GM23248 (cell line): ENCODE data around the gene SARM1. TPM values are rescaled to one million over a fixed set of nuclear protein-coding genes. Genes with fewer than 3 reads are reported as not detected.

ENCODE experiments used
- DNase-seq: peaks from one replicate; pipeline ENCODE4 v3.0.0-alpha.2; 2015
- H2AFZ ChIP-seq: fragments of 200-600 bp; sonication (generic); 2 replicates; pipeline ENCODE4 v1.6.1; 2016; ENCODE audit warnings: antibody characterized with exemption
- H3F3A ChIP-seq: fragments of 200-600 bp; sonication (generic); 2 replicates; pipeline ENCODE4 v1.6.1; 2016; ENCODE audit warnings: mild to moderate bottlenecking, antibody characterized with exemption, mixed run types; ENCODE audit not compliant: insufficient read depth
- H3K27ac ChIP-seq: fragments of 200-600 bp; sonication (generic); 2 replicates; pipeline ENCODE4 v1.5.1; 2016; ENCODE audit warnings: mild to moderate bottlenecking
- H3K27me3 ChIP-seq: fragments of 200-600 bp; sonication (generic); replicated peaks from 2 replicates; pipeline ENCODE4 v1.6.1; 2016; ENCODE audit warnings: mild to moderate bottlenecking; ENCODE audit not compliant: insufficient read depth
- H3K36me3 ChIP-seq: fragments of 200-600 bp; sonication (generic); 2 replicates; pipeline ENCODE4 v1.6.1; 2016; ENCODE audit warnings: low read depth, mild to moderate bottlenecking
- H3K4me1 ChIP-seq: fragments of 200-600 bp; sonication (generic); 2 replicates; pipeline ENCODE4 v1.6.1; 2016; ENCODE audit warnings: mild to moderate bottlenecking; ENCODE audit not compliant: insufficient read depth
- H3K4me2 ChIP-seq: fragments of 200-600 bp; sonication (generic); one replicate; pipeline ENCODE4 v1.6.1; 2016; ENCODE audit warnings: mild to moderate bottlenecking; ENCODE audit not compliant: unreplicated experiment
- H3K4me3 ChIP-seq: fragments of 200-600 bp; sonication (generic); 2 replicates; pipeline ENCODE4 v1.5.1; 2016; ENCODE audit warnings: mild to moderate bottlenecking
- H3K79me2 ChIP-seq: fragments of 200-600 bp; sonication (generic); 2 replicates; pipeline ENCODE4 v1.6.1; 2016; ENCODE audit warnings: mild to moderate bottlenecking; ENCODE audit not compliant: insufficient read depth
- H3K9ac ChIP-seq: fragments of 200-600 bp; sonication (generic); 2 replicates; pipeline ENCODE4 v1.6.1; 2016; ENCODE audit warnings: mild to moderate bottlenecking
- H3K9me2 ChIP-seq: fragments of 200-600 bp; sonication (generic); 2 replicates; pipeline ENCODE4 v1.6.1; 2016; ENCODE audit warnings: mixed run types, mild to moderate bottlenecking, moderate library complexity; ENCODE audit not compliant: insufficient read depth
- H3K9me3 ChIP-seq: fragments of 200-600 bp; sonication (generic); one replicate; pipeline ENCODE4 v1.6.1; 2017; ENCODE audit warnings: low read depth
- H4K20me1 ChIP-seq: fragments of 200-600 bp; sonication (generic); 2 replicates; pipeline ENCODE4 v1.6.0; 2016; ENCODE audit not compliant: insufficient read depth
- EZH2 ChIP-seq: fragments of 200-600 bp; sonication (generic); IDR thresholded peaks from 2 replicates; pipeline ENCODE4 v1.6.1; 2018; ENCODE audit warnings: antibody characterized with exemption, mild to moderate bottlenecking; ENCODE audit not compliant: insufficient read depth, poor library complexity, severe bottlenecking
- EZH2phosphoT487 ChIP-seq: fragments of 200-600 bp; sonication (generic); IDR thresholded peaks from 2 replicates; pipeline ENCODE4 v1.6.1; 2018; ENCODE audit warnings: antibody characterized with exemption, moderate library complexity, mild to moderate bottlenecking, low read depth; ENCODE audit not compliant: insufficient read depth
- WGBS, 2 experiments: methylation state at CpG; one replicate each; pipeline ENCODE4 v1.1.6; 2015 to 2017; ENCODE audit warnings: low lambda C conversion rate in 2 of 2, low coverage in 1 of 2; ENCODE audit errors: missing lambda C conversion rate in 2 of 2; 5-methylcytosine and 5-hydroxymethylcytosine counted together
- in situ Hi-C: fragments of 300-500 bp; cut with MboI; formaldehyde crosslinking; loops from 2 replicates; pipeline ENCODE4 v1.15.0; 2020
- polyA plus RNA-seq: library from polyadenylated mRNA; unstranded; fragments of >200 nt; fragmentation: Nextera tagmentation; extraction: Ambion mirVana; gene quantifications from 2 replicates; pipeline ENCODE4 v1.2.1, GENCODE V29; 2016
- total RNA-seq: library from RNA; depleted of rRNA; stranded (reverse); fragments of >200 nt; shearing (Covaris generic); gene quantifications from 2 replicates; pipeline ENCODE4 v1.2.3, GENCODE V29; 2014

SARM1 gene
- total and polyA plus RNA-seq, 2 experiments from 2014 or later, result 5.8 to 24.2 TPM

DNA sequence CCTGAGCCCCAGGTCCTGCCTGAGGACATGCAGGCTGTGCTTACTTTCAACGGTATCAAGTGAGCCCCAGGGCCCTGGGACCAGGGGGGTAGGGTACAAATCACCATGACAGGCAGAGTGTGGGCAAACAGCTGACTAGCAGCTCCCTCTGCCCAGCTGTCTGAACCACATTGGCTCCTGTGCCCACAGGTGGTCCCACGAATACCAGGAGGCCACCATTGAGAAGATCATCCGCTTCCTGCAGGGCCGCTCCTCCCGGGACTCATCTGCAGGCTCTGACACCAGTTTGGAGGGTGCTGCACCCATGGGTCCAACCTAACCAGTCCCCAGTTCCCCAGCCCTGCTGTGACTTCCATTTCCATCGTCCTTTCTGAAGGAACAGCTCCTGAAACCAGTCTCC, 24.5 kb downstream of the SARM1 start:
- WGBS, 2 experiments, result 80 to 86% methylated on average over 6 of the region's 6 CpGs
- Histone ChIP-seq H3K4me3 (no peak overlapping the region), H3K9me3 (no peaks in the 10 kb centered on the region), H3K4me1 (peaks cover 17% of the 10 kb centered on the region), H3K36me3 (no peaks in the 10 kb centered on the region; the same call in 1 of the 2 replicates), H3K9me2 (no peaks in the 10 kb centered on the region), H4K20me1 (no peaks in the 10 kb centered on the region), H2AFZ (no peak overlapping the region), H3K27ac (no peak overlapping the region), H3K27me3 (no peaks in the 10 kb centered on the region), H3K9ac (no peak overlapping the region), H3K4me2 (no peak overlapping the region), H3F3A (peaks cover 13% of the 10 kb centered on the region), H3K79me2 (no peaks in the 10 kb centered on the region)
- no peak for DNase-seq
- in situ Hi-C loops, result no loop called here
- no peak for TF ChIP-seq EZH2
- no peak for TF ChIP-seq EZH2phosphoT487

DNA sequence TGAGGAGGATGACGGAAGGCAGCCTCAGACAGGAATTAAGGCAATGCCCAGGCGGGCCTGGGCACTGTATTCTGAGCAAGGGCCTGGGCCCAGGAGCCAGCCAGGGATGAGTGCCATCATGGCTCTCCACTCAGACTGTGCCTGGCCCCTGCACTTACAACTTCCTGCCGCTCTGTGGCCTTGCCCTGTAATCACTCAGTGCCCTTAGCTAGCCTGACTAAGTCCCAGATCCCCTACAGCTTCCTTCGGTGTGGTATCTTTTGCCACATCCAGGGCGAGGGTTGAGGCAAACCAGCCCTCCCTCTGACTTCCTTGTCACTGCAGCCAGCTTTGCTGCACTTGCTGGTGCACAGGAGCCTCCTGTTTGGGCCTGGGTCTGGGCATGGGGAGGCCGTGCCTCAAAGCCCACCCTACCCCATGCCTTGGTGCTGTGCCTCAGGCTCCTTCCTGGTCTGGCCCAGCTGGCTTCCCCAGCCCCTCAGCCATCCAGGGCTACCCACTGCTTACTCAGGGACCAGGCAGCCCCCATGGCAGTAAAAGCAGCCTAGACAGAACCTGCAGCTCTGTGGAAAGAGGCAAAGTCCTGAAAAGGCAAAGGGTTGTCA, 25.2 kb downstream of the SARM1 start:
- Histone ChIP-seq H2AFZ (no peak overlapping the region), H3K4me3 (no peak overlapping the region), H3K79me2 (no peaks in the 10 kb centered on the region), H3K9ac (no peak overlapping the region), H4K20me1 (no peaks in the 10 kb centered on the region), H3K4me2 (no peak overlapping the region), H3F3A (peaks cover 13% of the 10 kb centered on the region), H3K27me3 (no peaks in the 10 kb centered on the region), H3K36me3 (no peaks in the 10 kb centered on the region), H3K9me2 (no peaks in the 10 kb centered on the region), H3K9me3 (no peaks in the 10 kb centered on the region), H3K4me1 (peaks cover 17% of the 10 kb centered on the region), H3K27ac (no peak overlapping the region)
- DNase-seq, result no peak
- TF ChIP-seq EZH2 (no peak), EZH2phosphoT487 (no peak)
- in situ Hi-C loops, result no loop called here
- 90 to 94% methylated on average over 6 of the region's 6 CpGs for WGBS, 2 experiments

DNA sequence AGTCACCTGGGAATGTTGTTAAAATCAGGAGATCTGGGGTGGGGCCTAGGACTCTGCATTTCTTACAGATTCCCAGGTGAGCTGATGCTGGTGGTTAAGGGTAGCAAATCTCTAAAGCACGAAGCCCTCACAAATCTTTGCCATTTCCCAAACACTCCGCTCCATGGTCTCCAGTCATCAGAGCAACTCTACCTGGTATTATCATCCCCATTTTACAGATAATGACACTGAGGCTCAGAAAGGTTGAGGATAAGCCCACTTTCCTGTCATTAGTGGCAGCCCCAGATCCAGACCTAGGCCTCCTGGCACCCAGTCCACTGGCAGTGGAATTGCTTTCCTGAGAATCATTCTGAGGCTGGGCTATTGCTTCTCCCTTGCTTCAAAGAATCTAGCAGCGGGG, 25.8 kb downstream of the SARM1 start:
- in situ Hi-C loops, result no loop called here
- Histone ChIP-seq H3K4me2 (no peak overlapping the region), H4K20me1 (no peaks in the 10 kb centered on the region), H3K4me3 (no peak overlapping the region), H3K4me1 (peaks cover 17% of the 10 kb centered on the region), H3K9ac (no peak overlapping the region), H3K36me3 (no peaks in the 10 kb centered on the region), H2AFZ (no peak overlapping the region), H3K27me3 (no peaks in the 10 kb centered on the region), H3K79me2 (no peaks in the 10 kb centered on the region), H3F3A (peaks cover 13% of the 10 kb centered on the region), H3K27ac (no peak overlapping the region), H3K9me3 (no peaks in the 10 kb centered on the region), H3K9me2 (no peaks in the 10 kb centered on the region)
- DNase-seq, result no peak
- no peak for TF ChIP-seq EZH2
- no peak for TF ChIP-seq EZH2phosphoT487
- 92 to 96% methylated on average over 3 of the region's 3 CpGs for WGBS, 2 experiments

DNA sequence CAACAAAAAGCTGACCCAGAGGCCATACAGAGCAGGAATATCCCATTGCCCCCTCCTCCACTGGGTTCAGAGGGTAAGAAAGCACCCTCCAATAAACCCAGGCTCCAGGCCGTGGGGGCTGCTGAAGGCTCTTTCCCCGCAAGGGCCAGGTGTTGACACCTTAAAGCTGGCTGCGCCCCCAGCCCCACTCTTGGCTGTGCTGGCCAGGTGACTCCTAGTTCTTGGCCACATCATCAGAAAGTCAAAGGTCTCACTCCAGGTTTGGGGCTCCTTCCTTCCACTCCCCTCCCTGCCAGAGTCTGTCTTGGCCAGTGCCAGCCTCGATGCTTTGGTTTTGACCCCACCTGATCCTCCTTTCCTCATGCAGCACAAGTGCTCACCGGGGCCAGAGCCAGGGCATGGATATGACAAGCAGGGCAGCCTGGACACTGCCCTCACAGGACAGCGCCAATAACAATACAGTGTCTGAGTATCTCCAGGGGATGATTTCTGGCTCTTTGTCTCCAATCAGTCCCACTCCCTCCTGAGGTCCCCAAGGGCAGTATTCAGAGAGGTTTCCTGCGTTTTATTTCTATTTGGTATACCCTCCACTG, 26.3 kb downstream of the SARM1 start:
- in situ Hi-C loops, result no loop called here

More for the DNA sequence above, 26.3 kb downstream of the SARM1 start:
- Histone ChIP-seq H3K4me2 (no peak overlapping the region), H3K27ac (no peak overlapping the region), H3K4me1 (peaks cover 17% of the 10 kb centered on the region), H3F3A (peaks cover 13% of the 10 kb centered on the region), H2AFZ (no peak overlapping the region), H3K27me3 (no peaks in the 10 kb centered on the region), H3K9me3 (no peaks in the 10 kb centered on the region), H3K4me3 (no peak overlapping the region), H3K36me3 (no peaks in the 10 kb centered on the region), H3K9me2 (no peaks in the 10 kb centered on the region), H4K20me1 (no peaks in the 10 kb centered on the region), H3K9ac (no peak overlapping the region), H3K79me2 (no peaks in the 10 kb centered on the region)
- no peak for DNase-seq
- WGBS, 2 experiments, result 74 to 85% methylated on average over 7 of the region's 7 CpGs
- TF ChIP-seq EZH2phosphoT487, result no peak
- no peak for TF ChIP-seq EZH2
